ENCODE results near the gene PRTG.

The PRTG gene

GRCh38 chr15:55780292-55780691, 37.3 kb upstream of the PRTG start:
- Histone ChIP-seq H3K79me2 (ENCODE audit: control insufficient read depth, low read length) (no peaks in the 10 kb centered on the region), H3K9me3 (ENCODE audit: control insufficient read depth, insufficient read depth, low read length) (no peaks in the 10 kb centered on the region), H3K4me3 (ENCODE audit: low read length) (no peak overlapping the region), H3K27ac (ENCODE audit: low read depth, low read length) (no peak overlapping the region), H3K27me3 (ENCODE audit: control insufficient read depth, low read length) (peaks cover 3% of the 10 kb centered on the region; the same call in 1 of the 2 replicates), H3K9me2 (replicated peaks; ENCODE audit: control insufficient read depth, low read length) (no peaks in the 10 kb centered on the region), H4K20me1 (ENCODE audit: control insufficient read depth, insufficient read depth, low read depth, low read length) (no peaks in the 10 kb centered on the region), H3K36me3 (ENCODE audit: control insufficient read depth, low read length) (no peaks in the 10 kb centered on the region), H3K4me2 (ENCODE audit: low read length) (no peak overlapping the region), H3K4me1 (ENCODE audit: control insufficient read depth, low read length) (no peaks in the 10 kb centered on the region), H3F3A (ENCODE audit: control insufficient read depth, insufficient read depth) (no peaks in the 10 kb centered on the region)
- TF ChIP-seq EZH2phosphoT487 (IDR thresholded peaks at IDR 0.05; ENCODE audit: borderline replicate concordance, low read length): no peak
- TF ChIP-seq CTCF (IDR thresholded peaks at IDR 0.05; ENCODE audit: low read depth, low read length, poor library complexity, severe bottlenecking): no peak

DNA sequence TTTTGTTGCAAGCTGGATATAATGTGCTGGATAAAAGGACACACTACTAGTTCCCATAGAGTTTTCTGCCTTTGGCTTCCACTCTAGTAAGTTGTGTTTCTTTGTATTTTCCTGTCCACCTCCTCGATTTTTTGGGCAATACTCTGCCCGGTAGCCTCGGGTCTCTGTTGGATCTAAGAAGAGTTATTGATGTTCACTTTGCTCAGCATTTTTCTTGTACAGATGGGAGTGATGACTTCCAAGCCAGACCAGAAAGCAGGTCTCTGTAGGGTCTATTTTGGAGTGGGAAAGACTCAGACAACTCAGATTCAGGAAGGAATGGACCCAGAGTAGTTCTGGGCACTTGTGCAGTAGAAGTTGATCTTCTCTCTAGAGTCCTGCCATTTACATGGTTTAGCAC, 36.0 kb upstream of the PRTG start:
- no peak for TF ChIP-seq CTCF (IDR thresholded peaks at IDR 0.05; ENCODE audit: low read depth, low read length, poor library complexity, severe bottlenecking)
- TF ChIP-seq EZH2phosphoT487 (IDR thresholded peaks at IDR 0.05; ENCODE audit: borderline replicate concordance, low read length): no peak
- no peak overlapping the region for H3K4me3 ChIP-seq (ENCODE audit: low read length)
- peaks cover 3% of the 10 kb centered on the region; the same call in 1 of the 2 replicates for H3K27me3 ChIP-seq (ENCODE audit: control insufficient read depth, low read length)
- H3K4me2 ChIP-seq (ENCODE audit: low read length): no peak overlapping the region
- H4K20me1 ChIP-seq (ENCODE audit: control insufficient read depth, insufficient read depth, low read depth, low read length): no peaks in the 10 kb centered on the region
- no peaks in the 10 kb centered on the region for H3K4me1 ChIP-seq (ENCODE audit: control insufficient read depth, low read length)
- no peaks in the 10 kb centered on the region for H3F3A ChIP-seq (ENCODE audit: control insufficient read depth, insufficient read depth)
- no peaks in the 10 kb centered on the region for H3K36me3 ChIP-seq (ENCODE audit: control insufficient read depth, low read length)
- no peaks in the 10 kb centered on the region for H3K9me3 ChIP-seq (ENCODE audit: control insufficient read depth, insufficient read depth, low read length)
- no peak overlapping the region for H3K27ac ChIP-seq (ENCODE audit: low read depth, low read length)
- no peaks in the 10 kb centered on the region for H3K79me2 ChIP-seq (ENCODE audit: control insufficient read depth, low read length)
- no peaks in the 10 kb centered on the region for H3K9me2 ChIP-seq (replicated peaks; ENCODE audit: control insufficient read depth, low read length)

- no peak for TF ChIP-seq EZH2phosphoT487 (IDR thresholded peaks at IDR 0.05; ENCODE audit: borderline replicate concordance, low read length)
- TF ChIP-seq CTCF (IDR thresholded peaks at IDR 0.05; ENCODE audit: low read depth, low read length, poor library complexity, severe bottlenecking): no peak
- no peak overlapping the region for H3K27ac ChIP-seq (ENCODE audit: low read depth, low read length)
- no peaks in the 10 kb centered on the region for H3K79me2 ChIP-seq (ENCODE audit: control insufficient read depth, low read length)
- H3K36me3 ChIP-seq (ENCODE audit: control insufficient read depth, low read length): no peaks in the 10 kb centered on the region
- no peaks in the 10 kb centered on the region for H3K9me3 ChIP-seq (ENCODE audit: control insufficient read depth, insufficient read depth, low read length)
- no peaks in the 10 kb centered on the region for H3K4me1 ChIP-seq (ENCODE audit: control insufficient read depth, low read length)
- no peak overlapping the region for H3K4me2 ChIP-seq (ENCODE audit: low read length)
- H4K20me1 ChIP-seq (ENCODE audit: control insufficient read depth, insufficient read depth, low read depth, low read length): no peaks in the 10 kb centered on the region
- no peaks in the 10 kb centered on the region for H3K9me2 ChIP-seq (replicated peaks; ENCODE audit: control insufficient read depth, low read length)
- no peak overlapping the region for H3K4me3 ChIP-seq (ENCODE audit: low read length)
- H3F3A ChIP-seq (ENCODE audit: control insufficient read depth, insufficient read depth): no peaks in the 10 kb centered on the region
- H3K27me3 ChIP-seq (ENCODE audit: control insufficient read depth, low read length): peaks cover 3% of the 10 kb centered on the region; the same call in 1 of the 2 replicates
Measured at GRCh38 chr15:55775316-55775715, 32.4 kb upstream of the PRTG start.

All from DOHH2 (cell line).